ENCODE data around the gene KIF6.

DNA sequence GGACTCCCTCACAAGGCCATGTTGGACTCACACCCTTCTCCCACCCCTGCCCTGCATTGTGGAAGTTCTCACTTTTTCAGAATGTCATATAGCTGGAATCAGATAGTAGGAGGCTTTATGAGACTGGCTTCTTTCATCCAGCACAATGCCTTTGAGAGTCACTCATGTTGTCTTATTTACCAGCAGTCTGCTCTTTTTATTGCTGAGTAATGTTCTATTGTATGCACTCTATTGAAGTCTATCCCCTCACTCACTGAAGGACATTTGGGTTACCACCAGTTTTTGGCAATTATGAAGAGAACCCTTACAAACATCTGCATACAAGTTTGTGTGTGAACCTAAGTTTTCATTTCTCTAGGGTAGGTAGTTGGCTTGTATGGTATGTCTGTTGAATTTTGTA, 321.9 kb downstream of the KIF6 start:
- TF ChIP-seq, protein P1, sequence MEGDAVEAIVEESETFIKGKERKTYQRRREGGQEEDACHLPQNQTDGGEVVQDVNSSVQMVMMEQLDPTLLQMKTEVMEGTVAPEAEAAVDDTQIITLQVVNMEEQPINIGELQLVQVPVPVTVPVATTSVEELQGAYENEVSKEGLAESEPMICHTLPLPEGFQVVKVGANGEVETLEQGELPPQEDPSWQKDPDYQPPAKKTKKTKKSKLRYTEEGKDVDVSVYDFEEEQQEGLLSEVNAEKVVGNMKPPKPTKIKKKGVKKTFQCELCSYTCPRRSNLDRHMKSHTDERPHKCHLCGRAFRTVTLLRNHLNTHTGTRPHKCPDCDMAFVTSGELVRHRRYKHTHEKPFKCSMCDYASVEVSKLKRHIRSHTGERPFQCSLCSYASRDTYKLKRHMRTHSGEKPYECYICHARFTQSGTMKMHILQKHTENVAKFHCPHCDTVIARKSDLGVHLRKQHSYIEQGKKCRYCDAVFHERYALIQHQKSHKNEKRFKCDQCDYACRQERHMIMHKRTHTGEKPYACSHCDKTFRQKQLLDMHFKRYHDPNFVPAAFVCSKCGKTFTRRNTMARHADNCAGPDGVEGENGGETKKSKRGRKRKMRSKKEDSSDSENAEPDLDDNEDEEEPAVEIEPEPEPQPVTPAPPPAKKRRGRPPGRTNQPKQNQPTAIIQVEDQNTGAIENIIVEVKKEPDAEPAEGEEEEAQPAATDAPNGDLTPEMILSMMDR (conservative IDR thresholded peaks at IDR 0.05; ENCODE audit: low read depth, low read length), result no peak
- TF ChIP-seq EZH2 (IDR thresholded peaks at IDR 0.05; ENCODE audit: borderline replicate concordance, low read depth, low read length, poor library complexity, severe bottlenecking), result no peak
